Activated CD4-positive, alpha-beta T cell treated with anti-CD3 and anti-CD28 coated beads for 1 hour (primary cell): Measurements from ENCODE around the gene RAB18.
"Not testable (repeated sequence)": the region's sequence is repeated elsewhere in the genome, so short reads cannot be mapped to it uniquely, and the experiment has no call there.

ENCODE experiments used
- DNase-seq: peaks from one replicate; pipeline ENCODE4 v3.0.0-alpha.2; 2020

The RAB18 gene

GRCh38 chr10:27504007-27504807 lies at the start of gene RAB18:
Gene RAB18, plus strand, starts transcription at chr10:27504304. Its CDS starts 66 bp downstream, at chr10:27504370.
- DNase-seq = peak; percentile 98

GRCh38 chr10:27454837-27455236 lies 49.3 kb upstream of the RAB18 start:
- DNase-seq = no peak

- DNase-seq = no peak
Measured at GRCh38 chr10:27457261-27457945, 46.7 kb upstream of the RAB18 start.

GRCh38 chr10:27457966-27458365 lies 46.1 kb upstream of the RAB18 start:
- no peak for DNase-seq

GRCh38 chr10:27461312-27461711 lies 42.8 kb upstream of the RAB18 start:
- no peak for DNase-seq

- no peak for DNase-seq
Measured at GRCh38 chr10:27463961-27464360, 40.1 kb upstream of the RAB18 start.

GRCh38 chr10:27464993-27465392 lies 39.1 kb upstream of the RAB18 start:
- no peak for DNase-seq

GRCh38 chr10:27465596-27465995 lies 38.5 kb upstream of the RAB18 start:
- DNase-seq = not testable (repeated sequence)

GRCh38 chr10:27470885-27471284 lies 33.2 kb upstream of the RAB18 start:
- no peak for DNase-seq

- DNase-seq = no peak
Measured at GRCh38 chr10:27474741-27475140, 29.4 kb upstream of the RAB18 start.

- DNase-seq = no peak
Measured at GRCh38 chr10:27479016-27479415, 25.1 kb upstream of the RAB18 start.

GRCh38 chr10:27481486-27481885 lies 22.6 kb upstream of the RAB18 start:
- no peak for DNase-seq

GRCh38 chr10:27482984-27483956 lies 20.8 kb upstream of the RAB18 start:
- no peak for DNase-seq

- no peak for DNase-seq
Measured at GRCh38 chr10:27485368-27485767, 18.7 kb upstream of the RAB18 start.

- DNase-seq = no peak
Measured at GRCh38 chr10:27485986-27486385, 18.1 kb upstream of the RAB18 start.

GRCh38 chr10:27490807-27491206 lies 13.3 kb upstream of the RAB18 start:
- DNase-seq = no peak

- DNase-seq = no peak
Measured at GRCh38 chr10:27494116-27494805, 9.8 kb upstream of the RAB18 start.

- no peak for DNase-seq
Measured at GRCh38 chr10:27496137-27496536, 8.0 kb upstream of the RAB18 start.

- no peak for DNase-seq
Measured at GRCh38 chr10:27500096-27500495, 4.0 kb upstream of the RAB18 start.

- no peak for DNase-seq
Measured at GRCh38 chr10:27500886-27501285, 3.2 kb upstream of the RAB18 start.

- no peak for DNase-seq
Measured at GRCh38 chr10:27503498-27504006, 552 bp upstream of the RAB18 start.

GRCh38 chr10:27504808-27505460 lies 830 bp downstream of the RAB18 start:
- no peak for DNase-seq
